ENCODE results near the gene ZC3H4.

ZC3H4 gene

DNA sequence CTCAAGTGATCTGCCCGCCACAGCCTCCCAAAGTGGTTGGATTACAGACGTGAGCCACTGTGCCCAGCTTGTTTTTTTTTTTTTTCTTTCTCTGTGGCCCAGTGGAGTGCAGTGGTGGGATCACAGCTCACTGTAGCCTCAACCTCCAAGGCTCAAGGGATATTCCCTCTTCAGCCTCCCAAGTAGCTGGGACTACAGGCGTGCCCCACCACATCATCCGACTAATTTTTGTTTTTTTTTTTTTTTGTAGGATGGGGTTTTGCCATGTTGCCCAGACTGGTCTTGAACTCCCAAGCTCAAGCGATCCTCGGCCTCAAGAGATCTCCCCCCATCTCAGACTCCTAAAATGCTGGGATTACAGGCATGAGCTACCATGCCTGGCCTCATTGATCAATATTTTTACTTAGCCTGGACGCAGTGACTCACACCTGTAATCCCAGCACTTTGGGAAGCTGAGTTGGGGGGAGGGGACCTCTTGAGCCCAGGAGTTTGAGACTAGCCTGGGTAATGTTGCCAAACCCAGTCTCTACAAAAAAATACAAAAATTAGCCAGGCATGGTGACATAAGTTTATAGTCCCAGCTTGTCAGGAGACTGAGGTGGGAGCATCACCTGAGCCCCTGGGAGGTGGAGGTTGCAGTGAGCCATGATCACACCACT, 18.7 kb upstream of the ZC3H4 start:
- H3K27ac ChIP-seq (ENCODE audit: low read length), result no peak overlapping the region

DNA sequence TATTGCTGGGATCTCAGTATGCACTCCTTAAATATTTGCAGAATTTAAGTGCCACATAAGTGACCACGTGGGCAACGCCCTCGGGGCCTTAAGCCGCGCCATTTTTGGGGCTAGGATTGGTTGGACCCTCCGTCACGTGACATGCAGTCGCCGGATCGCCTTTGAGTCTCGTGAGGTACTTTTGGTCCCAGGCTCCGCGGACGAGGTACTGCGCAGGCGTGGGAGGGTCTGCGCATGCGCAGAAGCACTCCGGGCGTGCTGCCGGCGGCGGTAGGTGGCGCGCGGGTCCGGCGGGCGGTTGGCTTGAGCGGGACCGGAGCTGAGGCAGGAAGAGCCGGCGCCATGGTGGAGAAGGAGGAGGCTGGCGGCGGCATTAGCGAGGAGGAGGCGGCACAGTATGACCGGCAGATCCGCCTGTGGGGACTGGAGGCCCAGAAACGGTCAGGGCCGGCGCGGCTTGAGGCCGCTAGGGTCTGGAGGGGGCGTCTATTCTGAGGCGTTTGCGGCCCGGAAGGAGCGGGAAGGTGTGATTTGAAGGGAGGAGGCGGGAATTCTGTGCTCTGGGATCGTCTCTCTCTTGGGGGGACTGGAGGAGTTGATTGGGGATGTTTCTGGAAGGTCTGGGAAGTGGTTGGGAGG, 17.1 kb upstream of the ZC3H4 start, which contains the start of gene SAE1:
Gene SAE1 (plus strand): TSS at position 247 of the 639 bp plus-strand sequence. CDS start 96 bp downstream, at position 343.
- Histone ChIP-seq H3K4me1 (ENCODE audit: control insufficient read depth, low read depth, low read length) (peaks cover 7% of the 10 kb centered on the region), H3K27ac (ENCODE audit: low read length) (peak within 1 kb of the TSS; percentile 36), H3K9ac (ENCODE audit: low read length) (peak within 1 kb of the TSS; percentile 82), H3K4me3 (ENCODE audit: low read length) (peak within 1 kb of the TSS; percentile 77), H3K36me3 (ENCODE audit: control insufficient read depth, low read depth, low read length) (peaks cover 8% of the 10 kb centered on the region), H3K27me3 (ENCODE audit: control insufficient read depth, insufficient read depth, low read length) (no peaks in the 10 kb centered on the region), H3K9me3 (ENCODE audit: control insufficient read depth, low read depth, low read length) (no peaks in the 10 kb centered on the region)

More for the DNA sequence above, 18.7 kb upstream of the ZC3H4 start:
- H3K27me3 ChIP-seq (ENCODE audit: control insufficient read depth, insufficient read depth, low read length), result no peaks in the 10 kb centered on the region
- no peaks in the 10 kb centered on the region for H3K9me3 ChIP-seq (ENCODE audit: control insufficient read depth, low read depth, low read length)
- peaks cover 7% of the 10 kb centered on the region for H3K4me1 ChIP-seq (ENCODE audit: control insufficient read depth, low read depth, low read length)
- H3K9ac ChIP-seq (ENCODE audit: low read length), result peak overlapping the region; percentile 82
- H3K36me3 ChIP-seq (ENCODE audit: control insufficient read depth, low read depth, low read length), result peaks cover 8% of the 10 kb centered on the region
- peak overlapping the region; percentile 77 for H3K4me3 ChIP-seq (ENCODE audit: low read length)

DNA sequence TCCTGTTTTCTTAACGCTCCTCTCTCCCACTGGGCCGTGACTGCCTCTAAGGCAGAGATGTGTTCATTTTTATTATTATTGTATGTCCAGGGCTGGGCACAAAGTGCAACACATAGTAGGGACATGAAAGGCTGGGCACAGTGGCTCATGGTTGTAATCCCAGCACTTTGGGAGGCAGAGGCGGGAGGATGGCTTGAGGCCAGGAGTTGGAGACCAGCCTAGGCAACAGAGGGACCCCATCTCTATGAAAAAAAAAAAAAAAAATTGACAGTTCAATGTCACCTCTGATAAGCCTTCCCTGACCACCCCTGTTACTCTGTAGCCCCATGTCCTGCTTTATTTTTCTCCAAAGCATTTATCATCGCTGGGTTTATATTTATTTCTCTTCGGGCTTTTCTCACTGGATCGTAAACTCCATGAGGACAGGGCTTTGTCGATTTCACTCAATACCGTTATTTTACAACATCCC, 16.6 kb upstream of the ZC3H4 start:
- Histone ChIP-seq H3K36me3 (ENCODE audit: control insufficient read depth, low read depth, low read length) (peaks cover 8% of the 10 kb centered on the region), H3K9ac (ENCODE audit: low read length) (no peak overlapping the region), H3K27me3 (ENCODE audit: control insufficient read depth, insufficient read depth, low read length) (no peaks in the 10 kb centered on the region), H3K9me3 (ENCODE audit: control insufficient read depth, low read depth, low read length) (no peaks in the 10 kb centered on the region), H3K27ac (ENCODE audit: low read length) (no peak overlapping the region), H3K4me1 (ENCODE audit: control insufficient read depth, low read depth, low read length) (peaks cover 7% of the 10 kb centered on the region), H3K4me3 (ENCODE audit: low read length) (no peak overlapping the region)

GRCh38 chr19:47129579-47129978, 16.0 kb upstream of the ZC3H4 start:
- no peak overlapping the region for H3K9ac ChIP-seq (ENCODE audit: low read length)
- H3K36me3 ChIP-seq (ENCODE audit: control insufficient read depth, low read depth, low read length), result peaks cover 8% of the 10 kb centered on the region
- no peak overlapping the region for H3K27ac ChIP-seq (ENCODE audit: low read length)
- H3K4me1 ChIP-seq (ENCODE audit: control insufficient read depth, low read depth, low read length), result peaks cover 10% of the 10 kb centered on the region
- H3K9me3 ChIP-seq (ENCODE audit: control insufficient read depth, low read depth, low read length), result no peaks in the 10 kb centered on the region
- no peak overlapping the region for H3K4me3 ChIP-seq (ENCODE audit: low read length)
- H3K27me3 ChIP-seq (ENCODE audit: control insufficient read depth, insufficient read depth, low read length), result no peaks in the 10 kb centered on the region

- no peak overlapping the region for H3K27ac ChIP-seq (ENCODE audit: low read length)
- H3K36me3 ChIP-seq (ENCODE audit: control insufficient read depth, low read depth, low read length), result no peaks in the 10 kb centered on the region
- H3K27me3 ChIP-seq (ENCODE audit: control insufficient read depth, insufficient read depth, low read length), result no peaks in the 10 kb centered on the region
- H3K4me3 ChIP-seq (ENCODE audit: low read length), result no peak overlapping the region
- H3K4me1 ChIP-seq (ENCODE audit: control insufficient read depth, low read depth, low read length), result peaks cover 3% of the 10 kb centered on the region
- H3K9ac ChIP-seq (ENCODE audit: low read length), result no peak overlapping the region
- no peaks in the 10 kb centered on the region for H3K9me3 ChIP-seq (ENCODE audit: control insufficient read depth, low read depth, low read length)
Observed at GRCh38 chr19:47125669-47125938, 12.0 kb upstream of the ZC3H4 start.

DNA sequence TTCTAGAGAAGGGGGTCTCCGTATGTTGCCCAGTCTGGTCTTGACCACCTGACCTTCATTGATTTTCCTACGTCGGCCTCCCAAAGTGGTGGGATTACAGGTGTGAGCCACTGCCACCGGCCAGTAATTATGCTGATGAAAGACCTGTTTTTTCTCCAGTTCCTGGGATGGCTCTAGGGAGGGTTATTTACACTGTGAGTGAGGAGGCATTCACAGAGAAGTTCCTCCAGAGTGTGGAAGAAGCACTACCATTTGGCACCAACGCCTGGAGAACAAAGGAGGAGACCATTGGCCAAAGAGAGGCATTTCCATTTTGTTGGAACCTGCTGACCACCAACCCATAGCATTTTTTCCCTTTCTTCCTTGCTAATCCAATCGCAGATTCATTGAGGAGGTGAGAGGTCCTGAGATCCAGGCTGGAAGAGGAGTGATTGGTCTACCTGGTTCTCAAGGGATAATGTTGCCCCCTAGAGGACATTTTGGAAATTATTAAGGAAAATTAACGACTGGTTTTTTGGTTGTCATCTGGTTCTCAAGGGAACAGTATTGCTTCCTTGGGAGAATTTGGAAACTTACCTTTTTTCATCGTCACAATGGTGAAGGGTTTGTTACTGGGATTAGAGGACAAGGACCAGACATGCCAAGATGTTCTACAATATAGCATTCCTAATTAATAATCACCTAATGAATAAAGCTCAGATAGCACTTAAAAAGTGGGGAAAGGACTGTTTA, 11.5 kb upstream of the ZC3H4 start:
- no peak overlapping the region for H3K27ac ChIP-seq (ENCODE audit: low read length)

DNA sequence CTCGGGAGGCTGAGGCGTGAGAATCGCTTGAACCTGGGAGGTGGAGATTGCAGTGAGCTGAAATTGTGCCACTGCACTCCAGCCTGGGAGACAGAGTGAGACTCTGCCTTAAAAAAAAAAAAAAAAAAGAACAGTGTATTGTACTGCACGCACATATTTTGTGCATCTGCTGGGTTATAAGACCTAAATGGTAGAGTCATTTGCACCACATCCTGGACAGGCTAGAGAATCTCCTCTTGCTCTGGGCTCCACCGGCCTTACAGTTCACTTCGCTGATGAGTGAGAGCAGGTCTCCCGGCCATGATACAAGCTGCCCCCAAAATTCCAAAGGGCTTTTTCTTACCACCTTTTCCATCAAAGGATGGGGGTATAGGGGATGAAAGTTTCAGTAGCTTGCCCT, 9.8 kb upstream of the ZC3H4 start:
- Histone ChIP-seq H3K27ac (ENCODE audit: low read length) (no peak overlapping the region), H3K9me3 (ENCODE audit: control insufficient read depth, low read depth, low read length) (no peaks in the 10 kb centered on the region), H3K27me3 (ENCODE audit: control insufficient read depth, insufficient read depth, low read length) (no peaks in the 10 kb centered on the region), H3K4me1 (ENCODE audit: control insufficient read depth, low read depth, low read length) (peaks cover 3% of the 10 kb centered on the region), H3K36me3 (ENCODE audit: control insufficient read depth, low read depth, low read length) (no peaks in the 10 kb centered on the region), H3K9ac (ENCODE audit: low read length) (no peak overlapping the region), H3K4me3 (ENCODE audit: low read length) (no peak overlapping the region)

More for the DNA sequence above, 11.5 kb upstream of the ZC3H4 start:
- Histone ChIP-seq H3K4me3 (ENCODE audit: low read length) (no peak overlapping the region), H3K9me3 (ENCODE audit: control insufficient read depth, low read depth, low read length) (no peaks in the 10 kb centered on the region), H3K27me3 (ENCODE audit: control insufficient read depth, insufficient read depth, low read length) (no peaks in the 10 kb centered on the region), H3K9ac (ENCODE audit: low read length) (no peak overlapping the region), H3K36me3 (ENCODE audit: control insufficient read depth, low read depth, low read length) (no peaks in the 10 kb centered on the region), H3K4me1 (ENCODE audit: control insufficient read depth, low read depth, low read length) (peaks cover 3% of the 10 kb centered on the region)

- H3K36me3 ChIP-seq (ENCODE audit: control insufficient read depth, low read depth, low read length), result no peaks in the 10 kb centered on the region
- no peaks in the 10 kb centered on the region for H3K9me3 ChIP-seq (ENCODE audit: control insufficient read depth, low read depth, low read length)
- no peak overlapping the region for H3K9ac ChIP-seq (ENCODE audit: low read length)
- no peak overlapping the region for H3K27ac ChIP-seq (ENCODE audit: low read length)
- H3K27me3 ChIP-seq (ENCODE audit: control insufficient read depth, insufficient read depth, low read length), result no peaks in the 10 kb centered on the region
- H3K4me3 ChIP-seq (ENCODE audit: low read length), result no peak overlapping the region
- H3K4me1 ChIP-seq (ENCODE audit: control insufficient read depth, low read depth, low read length), result peaks cover 3% of the 10 kb centered on the region
Observed at GRCh38 chr19:47122359-47123335, 9.1 kb upstream of the ZC3H4 start.

DNA sequence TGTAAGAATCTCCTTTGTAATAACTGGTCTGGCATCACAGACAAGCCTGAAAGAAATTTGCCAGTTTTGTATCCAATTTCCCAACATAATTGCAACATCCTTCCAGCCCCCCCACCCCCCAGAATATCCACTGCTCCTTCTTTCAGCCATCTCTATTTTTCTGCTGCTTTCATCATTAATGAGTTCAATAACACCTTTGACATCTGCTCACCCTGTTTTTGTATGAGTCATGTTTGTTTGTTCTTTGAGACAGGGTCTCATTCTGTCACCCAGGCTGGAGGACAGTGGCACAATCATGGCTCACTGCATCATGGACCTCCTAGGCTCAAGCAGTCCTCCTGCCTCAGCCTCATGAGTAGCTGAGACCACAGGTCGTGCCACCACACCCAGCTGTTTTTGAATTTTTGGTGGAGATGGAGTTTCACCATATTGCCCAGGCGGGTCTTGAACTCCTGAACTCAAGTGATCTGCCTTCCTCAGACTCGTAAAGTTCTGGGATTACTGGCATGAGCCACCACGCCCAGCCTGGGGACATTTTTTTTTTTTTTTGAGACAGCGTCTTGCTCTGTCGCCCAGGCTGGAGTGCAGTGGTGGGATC, 7.0 kb upstream of the ZC3H4 start:
- Histone ChIP-seq H3K27ac (ENCODE audit: low read length) (no peak overlapping the region), H3K9me3 (ENCODE audit: control insufficient read depth, low read depth, low read length) (no peaks in the 10 kb centered on the region), H3K36me3 (ENCODE audit: control insufficient read depth, low read depth, low read length) (no peaks in the 10 kb centered on the region), H3K9ac (ENCODE audit: low read length) (no peak overlapping the region), H3K27me3 (ENCODE audit: control insufficient read depth, insufficient read depth, low read length) (no peaks in the 10 kb centered on the region), H3K4me1 (ENCODE audit: control insufficient read depth, low read depth, low read length) (peaks cover 3% of the 10 kb centered on the region), H3K4me3 (ENCODE audit: low read length) (no peak overlapping the region)

DNA sequence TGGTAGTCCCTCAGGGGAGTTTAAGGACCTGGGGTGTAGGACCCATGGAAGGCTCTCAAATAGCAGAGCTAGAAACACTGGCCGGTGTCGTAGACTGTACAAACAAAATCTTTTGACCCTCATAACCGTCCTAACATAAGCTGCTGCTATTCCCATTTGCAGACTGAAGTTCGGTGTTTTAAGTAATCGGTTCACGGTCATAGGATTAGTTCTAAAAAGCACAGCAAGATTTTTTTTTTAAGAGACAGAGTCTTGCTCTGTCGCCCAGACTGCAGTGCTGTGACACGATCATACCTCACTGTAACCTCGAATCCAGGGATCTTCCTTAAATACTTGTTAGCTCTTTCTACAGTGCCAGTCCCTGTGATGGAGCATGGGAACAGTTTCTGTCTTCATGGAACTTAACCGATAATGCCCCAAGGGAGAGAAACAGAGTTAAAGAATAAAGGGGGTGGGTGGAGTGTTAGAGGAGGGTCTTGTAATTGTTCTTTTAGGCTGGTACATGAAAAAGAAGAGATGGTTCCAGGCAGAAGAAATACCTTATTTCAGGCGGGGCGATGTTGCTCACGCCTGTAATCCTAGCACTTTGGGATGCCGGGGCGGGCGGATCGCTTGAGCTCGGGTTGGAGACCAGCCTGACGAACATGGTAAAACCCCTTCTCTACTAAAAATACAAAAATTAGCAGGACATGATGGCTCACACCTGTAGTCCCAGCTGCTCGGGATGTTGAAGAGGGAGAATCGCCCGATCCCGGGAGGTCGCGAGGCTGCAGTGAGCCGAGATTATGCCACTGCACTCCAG, 475 bp upstream of the ZC3H4 start:
- Histone ChIP-seq H3K4me1 (ENCODE audit: control insufficient read depth, low read depth, low read length) (peaks cover 19% of the 10 kb centered on the region), H3K4me3 (ENCODE audit: low read length) (peak overlapping the region; percentile 94), H3K9me3 (ENCODE audit: control insufficient read depth, low read depth, low read length) (no peaks in the 10 kb centered on the region), H3K9ac (ENCODE audit: low read length) (peak overlapping the region; percentile 100), H3K27me3 (ENCODE audit: control insufficient read depth, insufficient read depth, low read length) (no peaks in the 10 kb centered on the region), H3K27ac (ENCODE audit: low read length) (peak overlapping the region; percentile 98), H3K36me3 (ENCODE audit: control insufficient read depth, low read depth, low read length) (peaks cover 12% of the 10 kb centered on the region)

Measured in iPS-18a (cell line).